IMR-90 (cell line): ENCODE data around the gene CLCNKA. TPM values are rescaled to one million over a fixed set of nuclear protein-coding genes. Genes with fewer than 3 reads are reported as not detected.
A peak's percentile ranks its signal among the peaks of the same experiment; 100 is the strongest.

Experiments used
- ATAC-seq: fragments of 200-7000 bp; cut with Tn5 transposase; 2 replicates; pipeline ENCODE4 v1.9.1; 2020; ENCODE audit warnings: low read depth, mild to moderate bottlenecking, moderate library complexity
- BruUV-seq: library from RNA; stranded (reverse); fragments of 400-500 nt; replicated peaks from 2 replicates; lab custom pipeline; 2021; lab: Mats Ljungman, UMichigan
- CTCF ChIA-PET: fragments of 300-600 bp; formaldehyde crosslinking; extraction: SDS; loops from one replicate; lab custom pipeline; 2021; ENCODE audit warnings: antibody characterized with exemption; lab: Yijun Ruan, JAX
- POLR2A ChIA-PET: fragments of 300-600 bp; sonication (Branson Sonifier 250); formaldehyde crosslinking; loops from one replicate; lab custom pipeline; 2022; ENCODE audit warnings: antibody characterized with exemption; ENCODE audit not compliant: unreplicated experiment; lab: Charles Lee
- DNase-seq: peaks from one replicate; pipeline ENCODE4 v3.0.0; 2013
- H2AFZ ChIP-seq: replicated peaks from 2 replicates; pipeline ENCODE3; 2013; ENCODE audit warnings: low read length, mild to moderate bottlenecking; ENCODE audit not compliant: poor library complexity
- H2AK5ac ChIP-seq: 2 replicates; pipeline ENCODE4 v1.6.1; 2013; ENCODE audit warnings: low read depth, low read length, inconsistent platforms
- H2AK9ac ChIP-seq: replicated peaks from 2 replicates; pipeline ENCODE3; 2013; ENCODE audit warnings: mild to moderate bottlenecking, low read depth, low read length, moderate library complexity; ENCODE audit not compliant: poor library complexity
- H2BK120ac ChIP-seq: 2 replicates; pipeline ENCODE4 v1.6.1; 2013; ENCODE audit warnings: low read depth, low read length, inconsistent platforms
- H2BK15ac ChIP-seq: 3 replicates; pipeline ENCODE4 v1.6.1; 2013; ENCODE audit warnings: low read depth, low read length, inconsistent platforms
- H2BK20ac ChIP-seq: 2 replicates; pipeline ENCODE4 v1.6.1; 2013; ENCODE audit warnings: low read depth, mild to moderate bottlenecking, inconsistent platforms, low read length, moderate library complexity
- H2BK5ac ChIP-seq: 2 replicates; pipeline ENCODE4 v1.6.1; 2013; ENCODE audit warnings: mild to moderate bottlenecking, low read depth, low read length, inconsistent platforms; ENCODE audit not compliant: poor library complexity, severe bottlenecking
- H3K14ac ChIP-seq: replicated peaks from 2 replicates; pipeline ENCODE4 v1.6.1; 2013; ENCODE audit warnings: low read depth, low read length, inconsistent platforms
- H3K18ac ChIP-seq: 2 replicates; pipeline ENCODE4 v1.6.1; 2013; ENCODE audit warnings: low read depth, low read length, control low read depth
- H3K23ac ChIP-seq: 2 replicates; pipeline ENCODE4 v1.6.1; 2013; ENCODE audit warnings: low read depth, low read length, inconsistent platforms
- H3K27ac ChIP-seq: 2 replicates; pipeline ENCODE4 v1.5.1; 2013; ENCODE audit warnings: mild to moderate bottlenecking, control low read depth, low read length; ENCODE audit not compliant: insufficient read depth
- H3K27me3 ChIP-seq: 2 replicates; pipeline ENCODE4 v1.6.1; 2013; ENCODE audit warnings: low read length; ENCODE audit not compliant: control insufficient read depth, insufficient read depth
- H3K36me3 ChIP-seq: 2 replicates; pipeline ENCODE4 v1.6.1; 2013; ENCODE audit warnings: low read length, mixed read lengths; ENCODE audit not compliant: control insufficient read depth, insufficient read depth
- H3K4ac ChIP-seq: 2 replicates; pipeline ENCODE4 v1.6.1; 2013; ENCODE audit warnings: low read depth, low read length, inconsistent platforms
- H3K4me1 ChIP-seq: 2 replicates; pipeline ENCODE4 v1.6.1; 2013; ENCODE audit warnings: low read length, mixed read lengths; ENCODE audit not compliant: control insufficient read depth, insufficient read depth
- H3K4me2 ChIP-seq: 2 replicates; pipeline ENCODE4 v1.6.1; 2013; ENCODE audit warnings: low read depth, mild to moderate bottlenecking, control low read depth, low read length, moderate library complexity
- H3K4me3 ChIP-seq: 2 replicates; pipeline ENCODE4 v1.5.1; 2013; ENCODE audit warnings: low read depth, mild to moderate bottlenecking, control low read depth, low read length, moderate library complexity; ENCODE audit not compliant: insufficient read depth
- H3K56ac ChIP-seq: 2 replicates; pipeline ENCODE4 v1.6.1; 2013; ENCODE audit warnings: low read length, inconsistent platforms; ENCODE audit not compliant: insufficient read depth; ENCODE audit errors: extremely low read depth
- H3K79me1 ChIP-seq, 2 experiments: 2 replicates each; pipeline ENCODE4 v1.6.1; 2013; ENCODE audit warnings: low read length in 2 of 2, inconsistent platforms in 1 of 2, low read depth in 1 of 2
- H3K9ac ChIP-seq: 2 replicates; pipeline ENCODE4 v1.6.1; 2013; ENCODE audit warnings: low read depth, low read length, control low read depth
- H3K9me1 ChIP-seq: 2 replicates; pipeline ENCODE4 v1.6.1; 2013; ENCODE audit warnings: low read length, inconsistent platforms; ENCODE audit not compliant: insufficient read depth
- H3K9me3 ChIP-seq: 2 replicates; pipeline ENCODE4 v1.6.1; 2013; ENCODE audit warnings: low read length; ENCODE audit not compliant: control insufficient read depth, insufficient read depth
- H4K20me1 ChIP-seq: 2 replicates; pipeline ENCODE4 v1.6.1; 2013; ENCODE audit warnings: low read length, inconsistent platforms; ENCODE audit not compliant: insufficient read depth
- H4K5ac ChIP-seq: 2 replicates; pipeline ENCODE4 v1.6.1; 2013; ENCODE audit warnings: mild to moderate bottlenecking, low read depth, low read length, control low read depth
- H4K8ac ChIP-seq, 2 experiments: 2 replicates each; pipeline ENCODE4 v1.6.1; 2013; ENCODE audit warnings: low read depth in 2 of 2, low read length in 2 of 2, control low read depth in 1 of 2, inconsistent platforms in 1 of 2
- H4K91ac ChIP-seq: 2 replicates; pipeline ENCODE4 v1.6.1; 2013; ENCODE audit warnings: low read depth, low read length, inconsistent platforms; ENCODE audit not compliant: insufficient read depth
- FOS ChIP-seq: fragments of 150-350 bp; IDR thresholded peaks from 2 replicates; pipeline ENCODE4 v1.6.1; 2016; ENCODE audit warnings: low read depth, low read length
- MAFK ChIP-seq: IDR thresholded peaks from 2 replicates; pipeline ENCODE4 v1.6.1; 2012; ENCODE audit warnings: low read depth, low read length, improper control_type of control experiment
- MAZ ChIP-seq: IDR thresholded peaks from 2 replicates; pipeline ENCODE4 v1.6.1; 2012; ENCODE audit warnings: low read depth, mild to moderate bottlenecking, low read length, improper control_type of control experiment, moderate library complexity, borderline replicate concordance
- MXI1 ChIP-seq: IDR thresholded peaks from 2 replicates; pipeline ENCODE4 v1.6.1; 2012; ENCODE audit warnings: low read depth, mild to moderate bottlenecking, low read length, moderate library complexity, borderline replicate concordance
- NFE2L2 ChIP-seq: fragments of 150-350 bp; IDR thresholded peaks from 2 replicates; pipeline ENCODE4 v1.6.1; 2016; ENCODE audit warnings: low read depth, mild to moderate bottlenecking, low read length
- RAD21 ChIP-seq: IDR thresholded peaks from 2 replicates; pipeline ENCODE4 v1.6.1; 2012; ENCODE audit warnings: low read length, improper control_type of control experiment
- RFX5 ChIP-seq: IDR thresholded peaks from 2 replicates; pipeline ENCODE4 v1.8.0; 2012; ENCODE audit warnings: low read depth, mild to moderate bottlenecking, low read length, moderate library complexity
- USF2 ChIP-seq: fragments of 150-350 bp; IDR thresholded peaks from 2 replicates; pipeline ENCODE4 v1.6.1; 2017; ENCODE audit warnings: mild to moderate bottlenecking, antibody characterized with exemption, low read length, low read depth
- WGBS, 2 experiments: methylation state at CpG; one replicate each; pipeline versions ENCODE4 v1.1.5 to v1.1.7; 2013; ENCODE audit warnings: missing lambda C conversion rate in 2 of 2; ENCODE audit not compliant: insufficient read length in 1 of 2; ENCODE audit errors: extremely low coverage in 2 of 2; 5-methylcytosine and 5-hydroxymethylcytosine counted together
- dilution Hi-C: fragments of 300-500 bp; cut with HindIII; formaldehyde crosslinking; loops from one replicate; pipeline ENCODE4 v1.14.3; 2018; ENCODE audit warnings: low sequenced_read_pairs; ENCODE audit not compliant: unreplicated experiment
- in situ Hi-C: fragments of 300-500 bp; cut with MboI; formaldehyde crosslinking; loops from 3 replicates; pipeline ENCODE4 v1.14.3; 2019; ENCODE audit warnings: low sequenced_read_pairs, inconsistent platforms, mixed read lengths
- intact Hi-C: fragments of 100-400 bp; cut with micrococcal nuclease; formaldehyde crosslinking; loops from 2 replicates; pipeline ENCODE4 v1.10.0; 2022
- polyA plus RNA-seq, 3 experiments: library from polyadenylated mRNA; depleted of rRNA; stranded (reverse); fragments of >200 nt; gene quantifications; 2 replicates each; pipeline ENCODE4 v1.2.3, GENCODE V29; 2012; ENCODE audit warnings: low replicate concordance in 1 of 3
- total RNA-seq: library from RNA; depleted of rRNA; stranded (reverse); fragments of >200 nt; gene quantifications from 2 replicates; pipeline ENCODE4 v1.2.3, GENCODE V29; 2012
- TF ChIP-seq, protein P1 (sequence below): fragments of 150-350 bp; IDR thresholded peaks from 2 replicates; pipeline ENCODE4 v1.6.1; 2016; ENCODE audit warnings: low read depth, mild to moderate bottlenecking, low read length, moderate library complexity, borderline replicate concordance
- TF ChIP-seq, protein P2 (sequence below): conservative IDR thresholded peaks from 2 replicates; pipeline ENCODE4 v1.5.1; 2012; ENCODE audit warnings: mild to moderate bottlenecking, low read depth, low read length, improper control_type of control experiment

Gene CLCNKA
- total and polyA plus RNA-seq, 2 of the 4 experiments (the other 2 are of a cell fraction) = 0.05 TPM; not detected in 1

GRCh38 chr1:16028237-16029002 lies 6.6 kb downstream of the CLCNKA start:
- Histone ChIP-seq H2BK120ac (no peak overlapping the region), H3K9ac (no peak overlapping the region), H3K4me1 (peaks cover 5% of the 10 kb centered on the region), H3K9me1 (no peaks in the 10 kb centered on the region), H2BK15ac (no peak overlapping the region), H3K27ac (no peak overlapping the region), H4K20me1 (no peaks in the 10 kb centered on the region), H3K27me3 (peaks cover 14% of the 10 kb centered on the region), H3K79me1 (no peaks in the 10 kb centered on the region), H4K91ac (no peak overlapping the region), H3K56ac (no peak overlapping the region), H4K8ac (no peak overlapping the region), H3K4me2 (no peak overlapping the region), H3K36me3 (no peaks in the 10 kb centered on the region), H3K9me3 (no peaks in the 10 kb centered on the region), H2AK9ac (no peak overlapping the region), H2AFZ (peak overlapping the region; percentile 11), H3K23ac (no peak overlapping the region), H2BK20ac (no peak overlapping the region), H2AK5ac (no peak overlapping the region), H3K14ac (no peak overlapping the region), H3K4me3 (no peak overlapping the region), H3K4ac (no peak overlapping the region), H4K5ac (no peak overlapping the region), H3K18ac (no peak overlapping the region), H2BK5ac (no peak overlapping the region)
- dilution Hi-C loops (no loop called here), in situ Hi-C loops (no loop called here), intact Hi-C loops (no loop called here)
- TF ChIP-seq FOS = no peak
- TF ChIP-seq RFX5 = no peak
- TF ChIP-seq, protein P1, sequence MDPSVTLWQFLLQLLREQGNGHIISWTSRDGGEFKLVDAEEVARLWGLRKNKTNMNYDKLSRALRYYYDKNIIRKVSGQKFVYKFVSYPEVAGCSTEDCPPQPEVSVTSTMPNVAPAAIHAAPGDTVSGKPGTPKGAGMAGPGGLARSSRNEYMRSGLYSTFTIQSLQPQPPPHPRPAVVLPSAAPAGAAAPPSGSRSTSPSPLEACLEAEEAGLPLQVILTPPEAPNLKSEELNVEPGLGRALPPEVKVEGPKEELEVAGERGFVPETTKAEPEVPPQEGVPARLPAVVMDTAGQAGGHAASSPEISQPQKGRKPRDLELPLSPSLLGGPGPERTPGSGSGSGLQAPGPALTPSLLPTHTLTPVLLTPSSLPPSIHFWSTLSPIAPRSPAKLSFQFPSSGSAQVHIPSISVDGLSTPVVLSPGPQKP = no peak
- no peak for TF ChIP-seq MAZ
- no peak for TF ChIP-seq USF2
- TF ChIP-seq MAFK = no peak
- TF ChIP-seq, protein P2, sequence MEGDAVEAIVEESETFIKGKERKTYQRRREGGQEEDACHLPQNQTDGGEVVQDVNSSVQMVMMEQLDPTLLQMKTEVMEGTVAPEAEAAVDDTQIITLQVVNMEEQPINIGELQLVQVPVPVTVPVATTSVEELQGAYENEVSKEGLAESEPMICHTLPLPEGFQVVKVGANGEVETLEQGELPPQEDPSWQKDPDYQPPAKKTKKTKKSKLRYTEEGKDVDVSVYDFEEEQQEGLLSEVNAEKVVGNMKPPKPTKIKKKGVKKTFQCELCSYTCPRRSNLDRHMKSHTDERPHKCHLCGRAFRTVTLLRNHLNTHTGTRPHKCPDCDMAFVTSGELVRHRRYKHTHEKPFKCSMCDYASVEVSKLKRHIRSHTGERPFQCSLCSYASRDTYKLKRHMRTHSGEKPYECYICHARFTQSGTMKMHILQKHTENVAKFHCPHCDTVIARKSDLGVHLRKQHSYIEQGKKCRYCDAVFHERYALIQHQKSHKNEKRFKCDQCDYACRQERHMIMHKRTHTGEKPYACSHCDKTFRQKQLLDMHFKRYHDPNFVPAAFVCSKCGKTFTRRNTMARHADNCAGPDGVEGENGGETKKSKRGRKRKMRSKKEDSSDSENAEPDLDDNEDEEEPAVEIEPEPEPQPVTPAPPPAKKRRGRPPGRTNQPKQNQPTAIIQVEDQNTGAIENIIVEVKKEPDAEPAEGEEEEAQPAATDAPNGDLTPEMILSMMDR = no peak
- no peak for TF ChIP-seq NFE2L2
- TF ChIP-seq RAD21 = no peak
- TF ChIP-seq MXI1 = no peak
- DNase-seq (no peak), ATAC-seq (no peak)
- POLR2A ChIA-PET = no interaction called here
- no TSS peak for BruUV-seq
- 71% methylated on average over 9 of the region's 19 CpGs; no CpG with 5 or more reads in 1 of the 2 experiments for WGBS, 2 experiments
- CTCF ChIA-PET = no interaction called here
